Type B pancreatic cell (in vitro differentiated cells): ENCODE data around the gene ACOX2. TPM values are rescaled to one million over a fixed set of nuclear protein-coding genes. Genes with fewer than 3 reads are reported as not detected.
A peak's percentile ranks its signal among the peaks of the same experiment; 100 is the strongest.

Experiments used
- DNase-seq: peaks from one replicate; pipeline ENCODE4 v3.0.0; 2021; ENCODE audit warnings: mixed read lengths; ENCODE audit not compliant: unreplicated experiment; ENCODE audit errors: extremely low spot score
- H3K27ac Mint-ChIP-seq: 2 replicates; pipeline ENCODE4 v1.8.0; 2021; ENCODE audit warnings: mild to moderate bottlenecking, mixed read lengths
- H3K27me3 Mint-ChIP-seq: 2 replicates; pipeline ENCODE4 v1.8.0; 2021; ENCODE audit warnings: mixed read lengths
- H3K36me3 Mint-ChIP-seq: 2 replicates; pipeline ENCODE4 v1.8.0; 2021; ENCODE audit warnings: mixed read lengths
- H3K4me1 Mint-ChIP-seq: one replicate; pipeline ENCODE4 v1.8.0; 2021; ENCODE audit warnings: mixed read lengths; ENCODE audit not compliant: unreplicated experiment
- H3K4me3 Mint-ChIP-seq: 2 replicates; pipeline ENCODE4 v1.8.0; 2021; ENCODE audit warnings: mild to moderate bottlenecking, mixed read lengths
- H3K9me3 Mint-ChIP-seq: 2 replicates; pipeline ENCODE4 v1.8.0; 2021; ENCODE audit warnings: mixed read lengths
- CTCF ChIP-seq: fragments of 200-600 bp; sonication (generic); conservative IDR thresholded peaks from 2 replicates; pipeline ENCODE4 v1.5.0; 2021; ENCODE audit warnings: antibody characterized with exemption, mild to moderate bottlenecking
- total RNA-seq: library from RNA; stranded (reverse); gene quantifications from 2 replicates; pipeline ENCODE4 v1.2.1, GENCODE V29; 2021; ENCODE audit warnings: low replicate concordance

The ACOX2 gene
- total RNA-seq, 1 donor from 2014 or later, result 5.6 TPM

DNA sequence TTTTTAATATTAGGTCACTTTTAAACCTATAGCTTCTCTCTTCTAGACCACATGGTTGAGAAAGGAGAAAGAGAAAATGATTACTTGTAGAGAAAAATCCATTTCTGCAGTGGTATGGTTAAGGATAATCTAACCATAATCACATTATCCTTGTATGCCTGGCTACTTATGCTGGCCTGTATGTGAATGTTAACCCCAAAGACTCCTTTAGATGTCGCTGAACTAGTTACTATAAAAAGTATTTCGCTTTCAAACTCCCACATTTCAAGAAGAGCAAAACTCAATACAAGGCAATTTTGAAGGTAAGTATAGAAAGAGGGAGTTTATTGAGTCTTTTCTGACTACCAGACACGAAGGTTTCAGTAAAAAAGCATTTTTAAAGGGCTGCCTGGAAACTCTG is 42.9 kb downstream of the ACOX2 start:
- Mint-ChIP-seq H3K9me3 (no peaks in the 10 kb centered on the region), H3K27ac (peak overlapping the region; percentile 58), H3K4me1 (peaks cover 51% of the 10 kb centered on the region), H3K36me3 (peaks cover 7% of the 10 kb centered on the region), H3K27me3 (peaks cover 3% of the 10 kb centered on the region), H3K4me3 (peak overlapping the region; percentile 97)
- TF ChIP-seq CTCF, result no peak
- DNase-seq, result no peak

GRCh38 chr3:58492494-58492905 is 44.5 kb downstream of the ACOX2 start:
- H3K4me3 Mint-ChIP-seq, result peak overlapping the region; percentile 97
- peaks cover 15% of the 10 kb centered on the region for H3K27me3 Mint-ChIP-seq
- no peak for TF ChIP-seq CTCF
- peaks cover 59% of the 10 kb centered on the region for H3K4me1 Mint-ChIP-seq
- H3K9me3 Mint-ChIP-seq, result no peaks in the 10 kb centered on the region
- no peak for DNase-seq
- peak overlapping the region; percentile 72 for H3K27ac Mint-ChIP-seq
- no peaks in the 10 kb centered on the region for H3K36me3 Mint-ChIP-seq

DNA sequence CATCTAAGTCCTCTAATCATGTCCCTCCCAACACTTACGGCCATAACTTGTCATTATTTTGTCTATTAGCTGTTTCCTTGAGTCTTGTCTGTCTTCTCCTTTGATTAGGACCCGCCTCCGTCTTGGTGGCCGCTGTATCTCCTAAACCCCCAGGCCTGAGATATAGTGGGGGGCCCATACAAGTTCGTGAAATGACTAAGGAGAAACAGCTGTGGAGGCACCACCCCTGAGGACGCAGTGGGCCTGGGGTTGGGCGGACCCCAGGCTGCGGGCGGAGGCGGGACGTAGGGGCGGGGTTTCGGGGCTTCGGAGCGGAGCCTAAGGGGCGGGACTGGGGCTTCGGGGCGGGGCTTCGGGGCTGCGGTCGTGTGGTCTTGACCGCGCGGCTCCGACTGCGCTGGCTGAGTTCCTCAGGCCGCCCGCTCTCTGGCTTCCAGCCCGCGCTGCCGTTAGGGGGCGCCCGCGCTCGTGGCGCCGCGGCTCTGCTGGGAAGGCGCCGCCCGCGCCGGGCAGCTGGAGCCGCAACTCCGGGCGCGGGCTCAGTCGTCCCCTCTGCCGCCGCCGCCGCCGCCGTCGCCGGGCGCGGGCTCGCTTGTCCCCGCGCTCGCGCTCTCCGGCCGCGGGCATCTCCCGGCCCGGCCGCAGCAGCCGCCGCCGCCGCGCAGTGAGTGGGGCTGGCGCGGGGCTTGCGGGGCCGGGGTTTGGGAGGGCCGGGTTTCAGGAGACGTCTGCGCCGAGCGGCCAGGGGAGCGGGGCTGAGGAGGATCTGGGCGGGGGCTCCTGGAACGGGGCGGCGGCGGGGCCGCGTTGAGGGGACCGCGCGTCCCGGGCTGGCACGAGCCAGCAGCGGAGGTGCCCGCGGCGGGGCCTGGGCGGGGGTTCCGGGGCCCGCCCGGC is 45.2 kb downstream of the ACOX2 start, which contains the start of gene KCTD6:
TSS of gene KCTD6 (plus strand) at position 591 of the 897 bp plus-strand sequence. CDS start 6,660 bp downstream, outside the sequence.
- Mint-ChIP-seq H3K36me3 (no peaks in the 10 kb centered on the region), H3K4me1 (peaks cover 58% of the 10 kb centered on the region)
- TF ChIP-seq CTCF, result peak; percentile 90

DNA sequence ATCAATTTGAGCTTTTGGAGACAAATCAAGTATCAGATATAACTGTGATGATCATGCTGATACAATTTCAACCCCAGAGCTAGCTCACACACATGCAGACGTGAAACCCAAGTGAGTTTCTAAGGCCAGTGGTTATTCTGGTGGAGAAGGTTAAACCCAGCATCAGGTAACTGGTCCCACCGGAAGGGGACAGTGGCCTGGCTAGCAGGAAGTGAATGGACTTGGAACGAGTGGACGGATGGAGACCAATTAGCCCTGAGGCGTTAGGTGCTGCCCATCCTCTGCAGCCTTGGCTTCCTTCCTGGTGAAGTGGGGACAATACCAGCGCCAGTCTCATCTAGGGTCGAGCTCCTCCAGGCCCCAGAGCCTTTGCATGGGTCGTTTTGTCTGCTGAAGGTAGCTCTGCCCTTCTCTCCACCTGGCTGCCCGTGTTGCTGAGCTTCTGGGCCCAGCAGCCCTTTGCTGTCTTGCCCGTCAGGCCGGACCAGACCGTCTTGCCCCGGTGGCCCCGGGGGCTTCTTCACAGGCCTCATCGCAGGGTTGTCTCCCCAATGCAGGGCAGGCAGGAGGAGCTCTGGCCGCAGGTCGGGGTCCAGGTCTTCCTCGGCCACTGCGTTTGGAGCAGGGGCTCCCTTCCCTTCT is 46.0 kb downstream of the ACOX2 start:
- Mint-ChIP-seq H3K4me1 (peaks cover 55% of the 10 kb centered on the region), H3K27ac (peak overlapping the region; percentile 31), H3K4me3 (peak overlapping the region; percentile 84), H3K36me3 (no peaks in the 10 kb centered on the region), H3K27me3 (peaks cover 15% of the 10 kb centered on the region), H3K9me3 (peaks cover 6% of the 10 kb centered on the region)
- DNase-seq, result no peak
- no peak for TF ChIP-seq CTCF

More for the DNA sequence above, 45.2 kb downstream of the ACOX2 start, which contains the start of gene KCTD6:
- H3K27ac Mint-ChIP-seq, result peak within 1 kb of the TSS; percentile 72
- H3K9me3 Mint-ChIP-seq, result no peaks in the 10 kb centered on the region
- H3K27me3 Mint-ChIP-seq, result peaks cover 15% of the 10 kb centered on the region
- peak; percentile 98 for DNase-seq
- peak within 1 kb of the TSS; percentile 97 for H3K4me3 Mint-ChIP-seq

DNA sequence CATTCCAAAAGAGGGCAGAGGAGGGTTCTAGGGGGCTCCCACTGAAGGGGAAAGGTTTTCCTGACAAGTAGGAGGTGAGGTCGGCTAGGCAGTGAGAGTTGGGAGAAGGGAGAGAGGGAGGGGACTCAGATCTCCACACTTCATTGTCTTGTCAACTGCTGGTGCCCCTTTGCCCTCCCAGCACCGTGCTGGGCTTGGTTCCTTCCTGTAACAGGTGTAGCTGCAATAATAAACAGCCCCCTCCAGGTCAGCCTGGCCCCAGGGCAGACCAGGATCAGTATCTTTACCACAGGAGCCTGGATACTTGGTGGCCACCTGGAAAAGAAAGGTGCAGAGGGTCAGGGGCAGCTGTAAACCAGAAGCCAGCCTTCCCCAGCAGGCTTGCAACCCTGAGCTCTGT is 48.0 kb downstream of the ACOX2 start:
- Mint-ChIP-seq H3K9me3 (peaks cover 7% of the 10 kb centered on the region), H3K4me1 (peaks cover 42% of the 10 kb centered on the region), H3K27me3 (peaks cover 16% of the 10 kb centered on the region), H3K36me3 (no peaks in the 10 kb centered on the region), H3K4me3 (peak overlapping the region; percentile 3), H3K27ac (no peak overlapping the region)
- no peak for TF ChIP-seq CTCF
- no peak for DNase-seq
